GM18499 (cell line): ENCODE results near the gene COL1A2.

Source experiments
- ATAC-seq: cut with Tn5 transposase; IDR thresholded peaks from one replicate; pipeline ENCODE4 v1.9.1; 2021; ENCODE audit warnings: moderate number of reproducible peaks; ENCODE audit not compliant: insufficient read depth, unreplicated experiment

The COL1A2 gene

GRCh38 chr7:94394437-94395140 lies at the start of gene COL1A2:
COL1A2 (plus strand) TSS chr7:94394895; CDS start chr7:94395032, 137 bp downstream.
- ATAC-seq: no peak

GRCh38 chr7:94345907-94346306 lies 48.8 kb upstream of the COL1A2 start:
- ATAC-seq: no peak

GRCh38 chr7:94348142-94348541 lies 46.6 kb upstream of the COL1A2 start:
- ATAC-seq: no peak

GRCh38 chr7:94350734-94351133 lies 44.0 kb upstream of the COL1A2 start:
- no peak for ATAC-seq

GRCh38 chr7:94351703-94352102 lies 43.0 kb upstream of the COL1A2 start:
- ATAC-seq: no peak

GRCh38 chr7:94352887-94353286 lies 41.8 kb upstream of the COL1A2 start:
- no peak for ATAC-seq

GRCh38 chr7:94354953-94355352 lies 39.7 kb upstream of the COL1A2 start:
- ATAC-seq: no peak

GRCh38 chr7:94355454-94355853 lies 39.2 kb upstream of the COL1A2 start:
- ATAC-seq: no peak

GRCh38 chr7:94357076-94357475 lies 37.6 kb upstream of the COL1A2 start:
- no peak for ATAC-seq

GRCh38 chr7:94360926-94361325 lies 33.8 kb upstream of the COL1A2 start:
- no peak for ATAC-seq

- no peak for ATAC-seq
Measured at GRCh38 chr7:94362276-94362675, 32.4 kb upstream of the COL1A2 start.

GRCh38 chr7:94364816-94365215 lies 29.9 kb upstream of the COL1A2 start:
- ATAC-seq: no peak

GRCh38 chr7:94366163-94366562 lies 28.5 kb upstream of the COL1A2 start:
- ATAC-seq: no peak

- ATAC-seq: no peak
Measured at GRCh38 chr7:94366832-94367231, 27.9 kb upstream of the COL1A2 start.

GRCh38 chr7:94367949-94368348 lies 26.7 kb upstream of the COL1A2 start:
- no peak for ATAC-seq

GRCh38 chr7:94368371-94368791 lies 26.3 kb upstream of the COL1A2 start:
- ATAC-seq: no peak

- no peak for ATAC-seq
Measured at GRCh38 chr7:94374231-94374630, 20.5 kb upstream of the COL1A2 start.

- ATAC-seq: no peak
Measured at GRCh38 chr7:94374721-94375566, 19.8 kb upstream of the COL1A2 start.

GRCh38 chr7:94375691-94376090 lies 19.0 kb upstream of the COL1A2 start:
- ATAC-seq: no peak

- ATAC-seq: no peak
Measured at GRCh38 chr7:94376281-94376680, 18.4 kb upstream of the COL1A2 start.

- no peak for ATAC-seq
Measured at GRCh38 chr7:94378356-94378755, 16.3 kb upstream of the COL1A2 start.

GRCh38 chr7:94380264-94380663 lies 14.4 kb upstream of the COL1A2 start:
- ATAC-seq: no peak
